Colon (tissue), 2 donors: Measurements from ENCODE around the gene LIMS2.

ENCODE experiments used
- FAIRE-seq: peaks from 2 replicates; lab custom pipeline; 2012; peaks lifted over from hg19 to GRCh38; lab: Jason Lieb, UNC
- donor health status: control.
- donor health status: control.

The LIMS2 gene

DNA sequence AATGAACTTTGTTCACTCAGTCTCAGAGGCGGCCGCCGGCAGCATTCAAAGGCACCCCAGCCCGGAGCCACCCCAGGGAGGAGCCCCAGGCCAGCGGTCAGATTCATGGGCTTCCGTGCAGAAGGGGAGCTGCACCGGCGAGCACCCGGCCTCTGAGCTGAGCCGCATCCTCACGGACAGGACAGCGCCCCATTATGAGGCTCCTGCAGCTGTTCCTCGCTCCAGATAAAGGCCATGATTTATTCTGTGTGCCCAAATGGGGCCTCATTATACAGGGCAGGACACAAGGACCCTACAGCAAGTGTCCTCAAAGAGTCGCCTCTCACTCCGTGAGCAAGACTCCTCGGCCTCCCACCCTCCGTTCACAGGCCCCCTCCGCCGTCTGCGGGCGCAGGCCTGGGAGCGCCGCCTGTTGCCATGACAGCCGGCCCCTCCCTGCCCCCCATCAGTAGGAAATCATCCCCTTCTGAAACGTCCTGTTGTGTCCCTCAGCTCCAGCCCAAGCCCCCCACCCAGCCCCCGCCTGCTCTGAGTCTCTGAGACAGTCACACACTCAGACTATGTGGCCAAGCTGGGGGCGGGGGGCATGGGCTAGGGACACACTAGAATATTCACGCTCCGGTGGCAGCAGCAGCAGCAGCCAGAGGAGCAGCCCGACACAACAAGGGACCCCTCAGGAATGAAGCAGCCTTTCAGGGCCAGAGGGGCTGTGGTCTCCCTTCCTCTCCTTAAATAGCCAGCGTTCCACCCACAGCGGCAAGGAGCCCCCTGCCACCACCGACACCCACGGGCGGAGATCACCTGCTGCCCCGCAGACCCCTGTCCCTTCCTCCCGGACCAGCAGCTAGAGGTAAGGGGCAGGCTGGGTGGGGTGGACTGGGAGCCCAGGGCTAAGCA lies 29.7 kb downstream of the LIMS2 start, which contains the start of gene GPR17:
Gene GPR17, plus strand, starts transcription at position 759 of the 897 bp plus-strand sequence. CDS start 4,583 bp downstream, outside the sequence.
- no peak for FAIRE-seq

DNA sequence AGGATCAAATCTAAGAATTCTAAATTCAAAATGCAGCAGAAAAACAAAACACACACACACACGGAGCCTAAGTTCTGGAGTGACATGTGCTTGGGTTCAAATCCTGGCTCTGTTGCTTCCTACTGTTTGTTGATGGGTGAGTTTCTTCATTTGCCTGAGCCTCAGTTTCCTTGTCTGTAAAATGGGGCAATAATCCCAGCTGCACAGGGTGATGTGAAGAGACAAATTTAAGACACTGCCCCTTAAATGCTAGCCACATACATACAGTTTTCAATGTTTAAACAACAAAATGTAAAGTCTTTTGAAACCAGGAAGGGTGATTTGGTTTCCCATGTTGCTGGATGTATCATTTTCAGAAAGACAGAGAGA lies 30.3 kb downstream of the LIMS2 start:
- no peak for FAIRE-seq

DNA sequence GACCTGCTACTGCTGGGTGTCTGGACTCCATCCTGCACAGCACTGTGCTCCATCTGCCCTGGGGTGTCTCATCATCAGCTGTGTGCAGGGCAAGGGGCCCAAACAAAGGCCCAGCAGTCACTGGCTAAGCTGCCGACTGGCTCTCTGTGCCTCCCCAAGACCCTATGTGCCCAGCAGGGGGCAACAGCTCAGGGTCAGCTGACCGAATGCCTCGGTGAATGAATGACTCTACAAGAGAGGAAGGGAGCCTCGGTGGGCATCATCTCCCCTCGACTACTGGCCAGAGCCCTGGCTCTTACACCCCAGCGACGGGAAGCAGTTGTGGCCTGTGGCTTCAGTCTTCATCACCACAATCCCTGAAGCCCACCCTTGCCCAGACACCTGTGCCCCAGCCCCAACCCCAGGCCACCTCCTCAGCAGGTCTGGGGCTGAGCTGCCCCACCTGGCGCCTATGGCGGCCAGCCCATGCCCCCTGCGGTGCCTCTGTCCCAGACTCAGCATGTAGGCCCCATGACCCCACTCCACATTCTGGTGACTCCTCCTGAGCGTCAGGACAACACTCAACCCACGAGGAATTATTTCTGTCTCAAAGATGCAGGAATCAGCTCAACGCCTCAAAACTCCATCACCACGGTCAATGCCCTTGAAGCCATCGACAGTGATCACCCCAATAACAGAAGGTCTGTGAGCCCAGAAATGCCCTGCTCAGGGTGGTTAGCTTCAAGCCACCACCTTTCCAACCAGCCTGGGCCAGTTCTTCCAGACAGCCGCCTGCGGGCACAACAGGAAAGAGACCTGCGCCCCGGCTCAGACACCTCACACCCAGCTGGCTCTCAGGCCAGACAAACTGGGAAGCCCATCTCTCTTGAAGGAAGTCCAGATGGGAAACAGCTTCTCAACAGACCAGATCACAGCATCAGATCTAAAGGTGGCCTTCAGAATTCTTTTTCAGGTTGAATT lies 31.0 kb downstream of the LIMS2 start:
- FAIRE-seq = no peak

DNA sequence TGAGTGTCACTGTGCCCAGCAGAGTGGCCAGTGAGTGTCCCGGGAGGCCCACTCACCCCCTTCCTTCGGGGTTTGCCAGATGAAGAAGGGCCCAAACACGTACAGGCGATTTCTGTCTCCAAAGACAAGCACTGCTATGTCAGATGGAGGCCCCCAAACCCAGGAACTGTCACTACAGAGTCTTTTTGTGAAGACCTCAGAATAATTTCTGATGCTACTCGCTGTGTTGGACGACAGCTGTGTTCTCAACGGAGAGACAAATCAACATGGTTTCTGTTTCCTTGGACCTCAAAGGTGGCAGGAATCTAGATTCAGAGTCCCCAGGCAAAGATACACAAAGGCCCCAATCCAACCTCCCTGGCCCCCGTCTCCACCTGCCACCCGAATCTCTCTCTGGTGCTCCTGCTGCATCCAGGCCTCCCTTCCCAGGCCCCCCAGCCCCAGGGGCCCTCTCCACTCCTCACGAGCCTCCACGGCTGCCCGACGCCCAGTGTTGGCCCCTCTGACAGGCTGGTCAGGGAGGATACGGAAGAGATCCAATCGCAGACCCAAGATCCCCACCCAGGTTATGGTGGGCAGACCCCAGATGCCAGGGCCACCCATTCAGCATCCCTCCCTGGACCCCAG lies 31.8 kb downstream of the LIMS2 start:
- no peak for FAIRE-seq

DNA sequence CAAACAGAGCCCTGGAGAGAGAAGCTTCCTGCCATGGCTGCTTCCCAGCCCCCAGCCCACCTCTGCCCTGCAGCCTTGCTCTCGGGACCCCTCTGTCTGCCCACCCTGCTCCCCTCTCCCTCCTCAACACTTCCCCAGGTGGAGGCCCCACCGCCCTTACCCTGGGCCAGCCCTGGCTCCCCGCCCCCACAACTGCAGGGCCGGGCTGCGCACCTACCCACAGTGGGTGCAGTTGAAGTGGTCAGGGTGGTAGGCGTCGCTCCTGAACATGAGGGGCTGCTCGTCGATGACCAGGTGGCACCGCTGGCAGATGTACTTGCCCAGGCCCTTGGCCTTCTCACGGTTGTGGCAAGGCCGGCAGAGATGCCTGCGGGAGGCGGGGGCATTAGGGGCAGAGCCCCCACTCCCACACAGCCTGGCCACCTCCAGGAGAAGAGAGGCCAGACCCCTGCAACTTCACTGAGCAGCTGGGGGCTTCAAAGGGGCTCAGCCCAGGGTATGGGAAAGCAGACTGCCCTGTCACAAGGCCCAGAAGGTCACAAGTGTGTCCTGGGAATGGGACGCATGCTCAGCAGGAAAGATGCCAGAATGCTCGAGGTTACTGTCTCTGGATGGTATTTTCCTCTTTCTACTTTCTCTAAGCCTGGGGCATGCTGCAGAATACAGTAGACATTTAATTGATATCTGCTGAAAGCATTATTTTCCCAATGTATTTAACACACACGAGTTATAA lies 32.5 kb downstream of the LIMS2 start:
- no peak for FAIRE-seq

DNA sequence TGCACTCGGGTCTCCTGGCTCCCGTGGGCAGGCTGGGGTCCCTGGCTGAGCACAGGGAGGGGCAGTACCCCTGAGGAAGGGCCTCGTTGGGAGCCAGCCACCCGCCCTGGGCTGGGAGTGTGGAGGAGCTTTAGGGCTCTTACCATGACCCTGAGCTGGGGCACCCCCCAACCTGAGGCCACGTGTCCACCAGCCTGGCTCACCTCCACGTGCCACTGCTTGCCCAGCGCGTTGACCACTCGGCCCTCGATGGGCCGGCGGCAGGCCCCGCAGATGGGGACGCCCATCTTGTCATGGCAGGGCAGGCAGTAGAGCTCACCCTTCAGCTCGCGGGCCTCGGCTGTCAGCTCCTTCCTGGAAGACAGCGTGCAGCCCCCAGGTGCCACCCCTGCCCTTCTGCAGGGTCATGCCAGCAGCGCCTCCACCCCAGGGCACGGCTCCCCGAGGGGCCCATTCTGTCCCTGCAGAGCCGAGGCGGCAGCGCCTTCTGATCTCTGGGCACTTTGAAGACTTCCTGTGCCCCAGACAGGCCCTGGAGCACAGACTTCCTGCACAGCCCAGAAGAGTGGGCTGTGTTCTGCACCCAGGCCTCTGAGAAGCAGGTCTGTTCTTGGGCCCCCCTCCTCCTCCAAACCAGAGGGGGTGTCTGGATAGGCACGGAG lies 33.4 kb downstream of the LIMS2 start:
- no peak for FAIRE-seq

DNA sequence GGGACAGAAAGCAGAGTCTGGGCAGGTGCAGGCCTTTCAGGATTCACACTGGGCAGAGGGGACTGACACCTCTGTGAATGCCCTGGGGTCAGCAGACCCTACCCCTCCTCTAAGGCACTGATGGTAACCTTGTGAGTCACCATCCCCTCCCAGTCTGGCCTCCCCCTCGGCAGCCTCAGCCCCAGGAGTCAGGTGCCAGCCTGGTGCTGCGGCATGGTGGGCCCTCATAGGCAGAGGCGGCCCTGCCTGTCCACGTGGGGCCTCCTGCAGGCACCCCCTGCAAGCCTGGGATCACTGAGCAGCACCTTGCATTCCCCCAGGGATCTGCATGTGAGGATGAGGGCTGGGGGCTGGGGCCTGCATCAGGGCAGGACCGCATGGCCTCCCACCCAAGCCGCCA lies 34.2 kb downstream of the LIMS2 start:
- FAIRE-seq = no peak

DNA sequence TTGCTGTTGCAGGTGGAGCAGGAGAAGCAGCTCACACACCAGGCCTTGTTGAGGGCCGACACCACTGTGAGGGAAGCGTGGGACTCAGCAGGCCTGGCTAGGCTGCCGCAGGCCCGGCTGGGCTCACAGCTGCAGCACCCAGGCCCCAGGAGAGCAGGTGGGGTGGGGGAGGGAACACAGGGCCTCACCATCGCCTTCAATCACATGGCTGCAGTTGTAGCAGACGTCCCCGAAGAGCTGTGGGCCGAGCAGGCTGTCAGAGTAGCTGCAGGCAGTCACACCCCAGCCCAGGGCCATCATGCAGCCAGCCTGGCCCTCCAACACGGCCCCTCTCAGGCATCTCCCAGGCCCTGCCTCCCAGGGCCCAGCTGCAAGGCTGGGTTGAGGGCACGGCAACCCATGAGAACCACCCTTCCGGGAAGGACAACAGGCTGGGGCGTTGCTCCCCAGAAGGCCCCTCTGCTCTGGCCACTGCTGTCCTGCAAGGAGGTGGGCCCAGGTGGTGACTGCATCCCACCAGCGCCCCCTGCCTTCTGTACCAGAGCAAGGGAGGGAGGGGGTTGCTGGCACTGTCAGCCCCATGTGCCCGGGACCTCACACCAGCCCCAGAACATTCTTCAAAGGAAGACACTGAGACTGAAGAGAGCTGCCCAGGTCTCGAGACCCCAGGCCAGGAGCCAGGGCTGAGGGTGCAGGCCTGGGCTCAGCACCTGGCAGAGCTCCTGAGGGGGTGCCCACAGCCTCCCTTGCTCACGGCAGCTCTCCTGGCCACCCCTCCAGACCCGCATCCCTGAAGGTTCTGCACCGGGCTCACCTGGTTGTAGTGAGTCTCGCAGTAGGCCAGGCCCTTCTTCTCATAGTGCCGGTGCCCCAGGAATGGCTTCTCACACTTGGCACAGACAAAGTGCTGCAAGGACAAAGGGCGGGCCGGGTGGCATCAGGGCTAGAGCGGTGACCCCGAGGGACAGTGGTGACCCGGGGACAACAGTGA lies 35.0 kb downstream of the LIMS2 start:
- FAIRE-seq = no peak

DNA sequence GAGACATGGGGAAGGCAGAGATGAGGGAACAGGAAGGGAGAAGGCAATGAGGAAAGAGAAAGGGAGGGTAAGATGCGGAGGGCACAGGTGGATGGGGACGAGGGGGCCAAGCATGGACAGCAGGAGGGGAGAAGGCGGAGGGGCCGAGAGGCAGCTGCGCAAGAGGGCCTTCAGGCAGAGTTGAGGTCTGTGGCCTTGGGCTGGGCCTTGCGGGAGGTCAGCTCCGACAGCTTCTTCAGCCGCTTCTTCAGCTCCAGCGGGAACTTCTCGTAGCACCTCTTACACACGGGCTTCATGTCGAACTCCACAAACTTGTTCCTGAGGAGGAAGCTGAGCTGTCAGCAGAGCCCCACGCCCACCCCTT lies 36.2 kb downstream of the LIMS2 start:
- FAIRE-seq = no peak

DNA sequence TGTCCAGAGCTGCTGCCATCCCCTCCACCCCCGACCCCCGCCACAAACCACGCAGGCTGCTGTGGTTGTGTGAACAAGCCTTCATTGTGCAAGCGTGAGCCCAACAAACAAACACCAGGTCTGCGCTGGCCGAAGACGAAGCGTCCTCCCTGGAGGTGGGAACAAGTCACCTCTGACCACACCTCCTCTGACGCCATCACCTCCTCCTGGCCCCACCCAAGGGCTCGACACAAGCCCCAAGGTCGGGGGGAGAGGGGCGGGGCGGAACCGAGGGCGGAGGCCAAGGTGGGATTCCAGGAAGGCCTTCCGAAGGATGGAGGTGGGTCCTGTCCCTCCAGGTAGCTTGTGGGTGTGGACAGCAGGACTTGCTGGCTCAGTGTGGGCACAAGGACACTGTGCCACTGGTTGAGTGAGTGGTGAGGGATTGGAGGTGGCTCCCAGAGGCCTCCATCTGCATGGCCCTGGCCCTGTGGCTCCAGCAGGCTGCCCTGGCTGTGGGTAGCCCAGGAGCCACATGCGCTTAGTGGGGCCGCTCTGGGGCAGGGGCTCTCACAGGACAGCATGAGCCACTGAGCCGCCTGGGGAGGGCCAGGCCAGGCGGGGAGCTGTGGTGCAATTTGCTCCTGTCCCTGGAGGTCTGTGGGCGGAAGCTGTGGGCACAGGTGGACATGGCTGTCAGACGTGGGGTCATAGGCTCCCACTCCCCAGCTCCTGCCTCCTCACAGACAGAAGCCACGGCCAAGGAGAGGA lies 36.8 kb downstream of the LIMS2 start:
- FAIRE-seq = no peak

DNA sequence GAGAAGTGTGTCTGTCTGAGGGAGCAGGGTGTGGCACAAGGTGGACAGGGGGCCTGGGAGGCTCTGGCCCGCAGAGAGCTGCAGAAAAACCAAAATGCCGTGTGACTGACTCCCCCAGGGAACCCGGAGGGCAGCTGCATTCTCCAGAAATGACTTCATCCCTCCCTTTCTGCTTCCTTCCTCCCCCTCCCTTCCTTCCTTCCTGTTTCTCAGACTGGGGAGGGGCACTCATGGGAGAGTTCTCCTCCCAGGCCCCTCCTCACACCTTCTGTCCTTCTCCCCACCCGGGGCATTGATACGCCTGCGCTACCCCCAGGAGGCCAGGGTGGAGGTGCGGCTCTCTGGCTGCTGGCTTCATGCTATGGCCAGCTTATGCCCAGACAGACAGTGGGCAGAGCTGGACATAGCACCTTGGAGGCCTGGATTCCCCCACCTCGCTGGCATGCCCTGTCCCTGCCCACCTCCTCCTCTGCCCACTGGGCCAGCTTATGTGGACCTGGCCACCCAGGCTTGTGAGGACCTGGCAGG lies 37.5 kb downstream of the LIMS2 start:
- no peak for FAIRE-seq

DNA sequence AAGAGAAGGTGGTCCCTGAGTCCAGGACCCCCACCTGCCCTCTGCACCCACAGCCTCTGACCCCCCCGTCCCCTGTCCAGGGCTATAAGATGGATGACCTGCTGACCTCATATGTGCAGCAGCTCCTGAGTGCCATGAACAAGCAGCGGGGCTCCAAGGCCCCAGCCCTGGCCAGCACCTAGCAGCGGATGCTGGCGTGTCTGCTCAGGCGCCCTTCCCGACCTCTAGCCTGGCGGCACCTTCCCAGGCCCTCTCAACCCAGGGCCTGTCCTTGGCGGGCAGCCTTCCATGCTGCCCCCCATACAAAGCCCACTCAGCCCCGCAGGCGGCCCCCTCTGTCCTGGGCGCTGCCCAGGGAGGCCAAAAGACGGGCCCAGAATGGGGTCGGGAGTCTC lies 38.1 kb downstream of the LIMS2 start:
- no peak for FAIRE-seq

DNA sequence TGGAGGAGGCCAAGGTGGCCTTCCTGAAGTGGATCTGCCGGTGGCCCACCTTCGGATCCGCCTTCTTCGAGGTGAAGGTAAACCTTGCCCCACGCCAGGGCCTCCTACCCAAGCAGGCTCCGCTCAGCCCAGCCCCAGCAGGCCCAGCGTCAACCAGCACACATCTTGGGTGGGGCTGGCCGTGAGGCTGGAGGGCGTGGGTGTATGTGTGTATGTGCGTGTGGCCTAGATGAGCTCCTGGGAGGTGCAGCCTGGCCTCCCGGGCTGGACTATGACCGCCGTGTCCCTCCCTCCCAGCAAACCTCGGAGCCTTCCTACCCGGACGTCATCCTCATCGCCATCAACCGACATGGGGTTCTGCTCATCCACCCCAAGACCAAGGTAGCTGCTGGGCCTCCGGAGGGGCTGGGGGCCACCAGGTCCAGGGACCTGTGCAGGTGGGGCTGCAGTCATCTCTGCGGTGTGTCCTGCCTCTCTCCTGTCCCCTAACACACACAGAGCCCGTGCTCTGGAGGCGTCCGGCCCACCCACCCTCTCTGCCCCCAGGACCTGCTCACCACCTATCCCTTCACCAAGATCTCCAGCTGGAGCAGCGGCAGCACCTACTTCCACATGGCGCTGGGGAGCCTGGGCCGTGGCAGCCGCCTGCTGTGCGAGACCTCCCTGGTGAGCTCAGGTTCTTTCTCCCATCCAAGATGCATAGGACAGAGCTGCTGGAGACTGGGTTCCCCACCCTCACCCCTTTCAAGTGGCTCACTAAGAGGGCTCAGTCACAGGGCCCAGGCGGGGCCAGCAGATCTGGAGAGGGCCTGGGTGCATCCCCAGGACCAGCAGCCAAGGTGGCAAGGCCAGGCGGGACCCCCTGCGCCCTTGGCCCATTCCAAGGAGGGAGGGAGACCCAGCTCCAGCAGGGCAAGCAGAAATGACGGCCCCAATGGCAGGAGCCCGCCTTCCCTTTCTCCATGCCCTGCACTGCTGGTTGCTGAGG lies 38.8 kb downstream of the LIMS2 start:
- FAIRE-seq = no peak

DNA sequence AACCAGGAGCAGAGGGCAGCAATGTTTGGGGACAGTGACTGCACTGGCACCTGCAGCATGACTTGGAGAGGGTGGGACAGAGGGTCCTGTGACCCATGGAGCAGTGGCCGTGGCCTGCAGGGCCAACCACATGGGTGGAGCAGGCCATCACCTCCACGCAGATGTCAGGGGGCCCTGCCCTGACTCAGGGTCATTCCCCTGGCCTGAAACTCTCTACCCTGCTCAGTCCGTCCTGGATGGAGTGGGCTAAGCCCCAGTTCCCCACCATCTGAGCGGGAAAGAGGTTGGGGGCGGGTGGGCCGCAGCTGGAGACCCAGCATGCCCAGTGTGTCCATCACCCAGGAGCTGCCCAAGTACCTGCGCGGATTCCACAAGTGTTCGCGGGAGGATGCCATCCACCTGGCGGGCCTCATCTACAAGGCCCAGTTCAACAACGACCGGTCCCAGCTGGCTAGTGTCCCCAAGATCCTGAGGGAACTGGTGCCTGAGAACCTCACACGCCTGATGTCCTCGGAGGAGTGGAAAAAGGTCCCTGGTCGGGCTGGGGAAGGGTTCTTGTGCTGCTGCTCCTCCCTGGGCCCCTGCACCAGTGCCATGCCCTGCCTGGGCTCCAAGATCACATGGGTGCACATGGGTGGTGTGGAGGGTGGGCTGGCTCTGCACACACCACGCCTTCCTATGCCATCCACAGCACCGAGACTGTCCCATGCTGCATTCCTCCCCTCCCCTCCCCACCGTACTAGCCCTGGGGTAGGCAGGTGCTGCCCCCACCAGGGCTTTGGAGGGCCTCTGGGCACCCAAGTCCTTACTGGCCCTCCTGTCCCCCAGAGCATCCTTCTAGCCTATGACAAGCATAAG lies 39.7 kb downstream of the LIMS2 start:
- no peak for FAIRE-seq

DNA sequence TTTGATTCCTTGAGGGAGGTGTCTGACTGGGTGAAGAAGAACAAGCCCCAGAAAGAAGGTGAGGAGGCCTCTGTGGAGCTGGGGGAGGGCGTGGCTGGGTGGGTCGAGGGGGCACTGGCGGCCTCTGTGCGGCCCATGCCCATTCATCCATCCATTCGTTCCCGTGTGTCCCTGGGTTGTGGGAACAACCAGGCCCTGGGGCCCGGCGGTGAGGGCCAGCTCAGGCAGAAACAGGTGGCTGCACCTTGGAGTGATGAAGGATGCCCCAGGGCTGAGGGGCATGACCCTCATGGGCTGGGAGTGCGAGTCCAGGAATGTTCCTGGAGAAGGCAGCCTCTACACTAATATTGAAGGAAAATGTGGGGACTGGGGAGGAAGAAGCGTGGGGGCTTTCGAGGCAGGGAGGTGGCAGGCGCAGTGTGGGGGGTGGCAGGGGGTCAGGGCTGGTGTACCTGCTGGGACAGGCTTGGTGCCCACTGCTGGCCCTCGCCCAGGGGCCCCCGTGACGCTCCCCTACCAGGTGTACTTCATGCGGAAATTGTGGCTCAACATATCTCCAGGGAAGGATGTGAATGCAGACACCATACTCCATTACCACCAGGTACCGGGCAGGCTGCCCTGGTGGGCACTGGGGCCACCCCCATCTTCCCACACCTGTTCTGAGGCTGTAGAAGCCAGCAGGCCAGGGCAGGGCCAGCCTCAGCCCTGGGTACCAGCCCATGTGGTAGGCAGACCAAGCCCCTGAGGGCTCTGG lies 40.5 kb downstream of the LIMS2 start:
- FAIRE-seq = no peak

DNA sequence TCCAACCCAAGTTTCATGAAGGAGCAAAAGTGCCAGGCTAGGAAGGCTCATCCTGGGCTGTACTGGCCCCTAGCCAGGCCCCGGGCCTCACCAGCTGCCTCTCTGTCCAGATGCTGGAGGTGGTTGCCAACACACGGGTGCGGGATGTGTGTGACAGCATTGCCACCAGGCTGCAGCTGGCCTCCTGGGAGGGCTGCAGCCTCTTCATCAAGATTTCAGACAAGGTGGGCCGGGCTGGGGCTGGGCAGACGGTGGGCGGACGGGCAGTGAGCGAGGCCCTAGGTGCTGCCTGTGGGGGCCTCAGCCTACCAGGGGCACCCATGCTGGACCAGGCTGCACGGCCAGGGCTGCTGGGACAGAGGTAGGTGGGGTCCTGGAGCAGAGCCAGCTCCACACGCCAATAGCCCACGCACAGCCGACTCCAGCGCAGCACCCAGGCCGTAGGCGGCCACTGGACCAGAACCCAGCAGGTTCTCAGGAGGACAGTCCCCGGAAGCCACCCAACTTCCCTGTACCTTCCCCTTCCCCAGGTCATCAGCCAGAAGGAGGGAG lies 41.2 kb downstream of the LIMS2 start:
- no peak for FAIRE-seq
